ENCODE results near the gene DHRS3. TPM values are rescaled to one million over a fixed set of nuclear protein-coding genes. Genes with fewer than 3 reads are reported as not detected.

DHRS3 gene
- total RNA-seq, 1 experiment from 2014 or later: 37.7 TPM

- ChIA-PET CTCF (interaction anchor here (1.2 to 8.3 kb wide), 6 partner anchors 12 to 370 kb away, joined by 3 to 107 read pairs (median 10); no protein-coding TSS in a partner anchor), POLR2A (interaction anchor here (0.5 to 6.0 kb wide), 4 partner anchors 13 to 306 kb away, joined by 4 to 60 read pairs (median 10); no protein-coding TSS in a partner anchor)
- DNase-seq (ENCODE audit: low spot score): no peak
- Mint-ChIP-seq H3K27me3 (ENCODE audit: low read depth) (no peaks in the 10 kb centered on the region), H3K4me3 (peak overlapping the region; percentile 98), H3K36me3 (peaks cover 26% of the 10 kb centered on the region), H3K27ac (no peak overlapping the region), H3K4me1 (peaks cover 55% of the 10 kb centered on the region), H3K9me3 (no peaks in the 10 kb centered on the region)
- TF ChIP-seq TP53 (CRISPR knock-in tag; IDR thresholded peaks at IDR 0.05) (no peak), GTF2I (CRISPR knock-in tag; conservative IDR thresholded peaks at IDR 0.05) (no peak), ZNF425 (CRISPR knock-in tag; conservative IDR thresholded peaks at IDR 0.05) (no peak), ATF6 (CRISPR knock-in tag; IDR thresholded peaks at IDR 0.05) (no peak), PRRX2 (CRISPR knock-in tag; IDR thresholded peaks at IDR 0.05) (no peak), ARID4B (CRISPR knock-in tag; IDR thresholded peaks at IDR 0.05; ENCODE audit: borderline replicate concordance) (no peak), ZNF416 (CRISPR knock-in tag; IDR thresholded peaks at IDR 0.05) (no peak), FOXP1 (CRISPR knock-in tag; IDR thresholded peaks at IDR 0.05; ENCODE audit: borderline replicate concordance) (no peak), GRHL2 (CRISPR knock-in tag; IDR thresholded peaks at IDR 0.05; ENCODE audit: insufficient replicate concordance, severe bottlenecking) (no peak)
- TF ChIP-seq, protein P1, sequence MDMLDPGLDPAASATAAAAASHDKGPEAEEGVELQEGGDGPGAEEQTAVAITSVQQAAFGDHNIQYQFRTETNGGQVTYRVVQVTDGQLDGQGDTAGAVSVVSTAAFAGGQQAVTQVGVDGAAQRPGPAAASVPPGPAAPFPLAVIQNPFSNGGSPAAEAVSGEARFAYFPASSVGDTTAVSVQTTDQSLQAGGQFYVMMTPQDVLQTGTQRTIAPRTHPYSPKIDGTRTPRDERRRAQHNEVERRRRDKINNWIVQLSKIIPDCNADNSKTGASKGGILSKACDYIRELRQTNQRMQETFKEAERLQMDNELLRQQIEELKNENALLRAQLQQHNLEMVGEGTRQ (CRISPR knock-in tag; IDR thresholded peaks at IDR 0.05): no peak
- TF ChIP-seq, protein P2, sequence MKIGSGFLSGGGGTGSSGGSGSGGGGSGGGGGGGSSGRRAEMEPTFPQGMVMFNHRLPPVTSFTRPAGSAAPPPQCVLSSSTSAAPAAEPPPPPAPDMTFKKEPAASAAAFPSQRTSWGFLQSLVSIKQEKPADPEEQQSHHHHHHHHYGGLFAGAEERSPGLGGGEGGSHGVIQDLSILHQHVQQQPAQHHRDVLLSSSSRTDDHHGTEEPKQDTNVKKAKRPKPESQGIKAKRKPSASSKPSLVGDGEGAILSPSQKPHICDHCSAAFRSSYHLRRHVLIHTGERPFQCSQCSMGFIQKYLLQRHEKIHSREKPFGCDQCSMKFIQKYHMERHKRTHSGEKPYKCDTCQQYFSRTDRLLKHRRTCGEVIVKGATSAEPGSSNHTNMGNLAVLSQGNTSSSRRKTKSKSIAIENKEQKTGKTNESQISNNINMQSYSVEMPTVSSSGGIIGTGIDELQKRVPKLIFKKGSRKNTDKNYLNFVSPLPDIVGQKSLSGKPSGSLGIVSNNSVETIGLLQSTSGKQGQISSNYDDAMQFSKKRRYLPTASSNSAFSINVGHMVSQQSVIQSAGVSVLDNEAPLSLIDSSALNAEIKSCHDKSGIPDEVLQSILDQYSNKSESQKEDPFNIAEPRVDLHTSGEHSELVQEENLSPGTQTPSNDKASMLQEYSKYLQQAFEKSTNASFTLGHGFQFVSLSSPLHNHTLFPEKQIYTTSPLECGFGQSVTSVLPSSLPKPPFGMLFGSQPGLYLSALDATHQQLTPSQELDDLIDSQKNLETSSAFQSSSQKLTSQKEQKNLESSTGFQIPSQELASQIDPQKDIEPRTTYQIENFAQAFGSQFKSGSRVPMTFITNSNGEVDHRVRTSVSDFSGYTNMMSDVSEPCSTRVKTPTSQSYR (CRISPR knock-in tag; IDR thresholded peaks at IDR 0.05): no peak
- TF ChIP-seq, protein P3, sequence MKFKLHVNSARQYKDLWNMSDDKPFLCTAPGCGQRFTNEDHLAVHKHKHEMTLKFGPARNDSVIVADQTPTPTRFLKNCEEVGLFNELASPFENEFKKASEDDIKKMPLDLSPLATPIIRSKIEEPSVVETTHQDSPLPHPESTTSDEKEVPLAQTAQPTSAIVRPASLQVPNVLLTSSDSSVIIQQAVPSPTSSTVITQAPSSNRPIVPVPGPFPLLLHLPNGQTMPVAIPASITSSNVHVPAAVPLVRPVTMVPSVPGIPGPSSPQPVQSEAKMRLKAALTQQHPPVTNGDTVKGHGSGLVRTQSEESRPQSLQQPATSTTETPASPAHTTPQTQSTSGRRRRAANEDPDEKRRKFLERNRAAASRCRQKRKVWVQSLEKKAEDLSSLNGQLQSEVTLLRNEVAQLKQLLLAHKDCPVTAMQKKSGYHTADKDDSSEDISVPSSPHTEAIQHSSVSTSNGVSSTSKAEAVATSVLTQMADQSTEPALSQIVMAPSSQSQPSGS (CRISPR knock-in tag; IDR thresholded peaks at IDR 0.05; ENCODE audit: borderline replicate concordance, low read depth): no peak
- TF ChIP-seq, protein P4, sequence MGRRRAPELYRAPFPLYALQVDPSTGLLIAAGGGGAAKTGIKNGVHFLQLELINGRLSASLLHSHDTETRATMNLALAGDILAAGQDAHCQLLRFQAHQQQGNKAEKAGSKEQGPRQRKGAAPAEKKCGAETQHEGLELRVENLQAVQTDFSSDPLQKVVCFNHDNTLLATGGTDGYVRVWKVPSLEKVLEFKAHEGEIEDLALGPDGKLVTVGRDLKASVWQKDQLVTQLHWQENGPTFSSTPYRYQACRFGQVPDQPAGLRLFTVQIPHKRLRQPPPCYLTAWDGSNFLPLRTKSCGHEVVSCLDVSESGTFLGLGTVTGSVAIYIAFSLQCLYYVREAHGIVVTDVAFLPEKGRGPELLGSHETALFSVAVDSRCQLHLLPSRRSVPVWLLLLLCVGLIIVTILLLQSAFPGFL (CRISPR knock-in tag; IDR thresholded peaks at IDR 0.05; ENCODE audit: borderline replicate concordance): no peak
- ATAC-seq: no peak
Observed at GRCh38 chr1:12614402-12615158, 3.4 kb downstream of the DHRS3 start.

Data from WTC11 (cell line).